H1 (cell line): ENCODE data around the gene CPNE5. TPM values are rescaled to one million over a fixed set of nuclear protein-coding genes. Genes with fewer than 3 reads are reported as not detected.

Source experiments
- CTCF ChIA-PET: fragments of 300-600 bp; sonication (Branson Sonifier 250); formaldehyde crosslinking; loops from one replicate; lab custom pipeline; 2021; ENCODE audit not compliant: partially characterized antibody; lab: Charles Lee
- POLR2A ChIA-PET: fragments of 300-600 bp; sonication (Branson Sonifier 250); formaldehyde crosslinking; loops from one replicate; lab custom pipeline; 2021; ENCODE audit warnings: inconsistent platforms; ENCODE audit not compliant: partially characterized antibody; lab: Charles Lee
- DNase-seq, 2 experiments: peaks; one replicate each; pipeline versions ENCODE4 v3.0.0 to v3.0.0-alpha.2; 2010 to 2022; ENCODE audit warnings: low spot score in 2 of 2, low read depth in 1 of 2, mixed read lengths in 1 of 2
- FAIRE-seq: peaks from 2 replicates; lab custom pipeline; 2011; peaks lifted over from hg19 to GRCh38; lab: Jason Lieb, UNC
- H2AFZ ChIP-seq: 2 replicates; pipeline ENCODE4 v1.8.1; 2012; ENCODE audit warnings: low read length, inconsistent platforms
- H2AK5ac ChIP-seq: 2 replicates; pipeline ENCODE4 v1.6.1; 2013; ENCODE audit warnings: low read depth, low read length
- H2BK120ac ChIP-seq: replicated peaks from 2 replicates; pipeline ENCODE3; 2013; ENCODE audit warnings: low read depth, low read length, inconsistent platforms
- H2BK12ac ChIP-seq: 2 replicates; pipeline ENCODE4 v1.6.1; 2013; ENCODE audit warnings: low read depth, low read length
- H2BK15ac ChIP-seq: 2 replicates; pipeline ENCODE4 v1.6.1; 2013; ENCODE audit warnings: low read length
- H2BK20ac ChIP-seq: 2 replicates; pipeline ENCODE4 v1.6.1; 2013; ENCODE audit warnings: low read length
- H2BK5ac ChIP-seq: 2 replicates; pipeline ENCODE4 v1.6.1; 2013; ENCODE audit warnings: low read depth, low read length
- H3K14ac ChIP-seq: 2 replicates; pipeline ENCODE4 v1.6.1; 2013; ENCODE audit warnings: inconsistent platforms; ENCODE audit not compliant: insufficient read length
- H3K18ac ChIP-seq: 2 replicates; pipeline ENCODE4 v1.6.1; 2013; ENCODE audit warnings: low read length; ENCODE audit errors: extremely low read depth
- H3K23ac ChIP-seq: 2 replicates; pipeline ENCODE4 v1.6.1; 2013; ENCODE audit warnings: inconsistent platforms; ENCODE audit not compliant: insufficient read length
- H3K23me2 ChIP-seq: 2 replicates; pipeline ENCODE4 v1.6.1; 2013; ENCODE audit warnings: low read depth, low read length
- H3K27ac ChIP-seq: 2 replicates; pipeline ENCODE4 v1.6.1; 2011; ENCODE audit warnings: low read depth, low read length, inconsistent platforms
- H3K27me3 ChIP-seq, 4 experiments: replicated peaks in 1 of 4; 1 replicate in 1 of 4; 2 replicates in 3 of 4; pipeline versions ENCODE4 v1.6.1 to v1.8.1; 2011 to 2013; ENCODE audit warnings: low read length in 3 of 4, mild to moderate bottlenecking in 3 of 4, inconsistent platforms in 2 of 4, mixed read lengths in 2 of 4, moderate library complexity in 1 of 4; ENCODE audit not compliant: control insufficient read depth in 3 of 4, insufficient read depth in 3 of 4; ENCODE audit errors: extremely low read depth in 1 of 4
- H3K36me3 ChIP-seq, 4 experiments: 2 replicates each; pipeline versions ENCODE4 v1.6.1 to v1.8.1; 2011 to 2013; ENCODE audit warnings: mild to moderate bottlenecking in 4 of 4, low read length in 3 of 4, moderate library complexity in 2 of 4, control low read depth in 1 of 4, inconsistent platforms in 1 of 4; ENCODE audit not compliant: insufficient read depth in 4 of 4, control insufficient read depth in 2 of 4
- H3K4ac ChIP-seq: replicated peaks from 2 replicates; pipeline ENCODE3; 2013; ENCODE audit warnings: low read length, low read depth, mixed read lengths, inconsistent platforms; ENCODE audit not compliant: insufficient read length
- H3K4me1 ChIP-seq, 4 experiments: replicated peaks in 1 of 4; 1 replicate in 1 of 4; 2 replicates in 3 of 4; pipeline versions ENCODE4 v1.6.1 to v1.8.1; 2011 to 2013; ENCODE audit warnings: low read length in 3 of 4, inconsistent platforms in 2 of 4, mixed read lengths in 1 of 4; ENCODE audit not compliant: insufficient read depth in 4 of 4, control insufficient read depth in 3 of 4
- H3K4me2 ChIP-seq, 2 experiments: 2 replicates each; pipeline versions ENCODE4 v1.6.1 to v1.8.1; 2011 to 2013; ENCODE audit warnings: low read depth in 2 of 2, low read length in 2 of 2, control low read depth in 1 of 2, inconsistent platforms in 1 of 2, mild to moderate bottlenecking in 1 of 2; ENCODE audit not compliant: insufficient read depth in 1 of 2
- H3K4me3 ChIP-seq, 4 experiments: fragments of 200-600, 300-600 bp in 1 of 4; sonication (generic), shearing (Covaris generic), sonication (Bioruptor Twin) in 1 of 4; 2 replicates each; pipeline versions ENCODE4 v1.5.1 to v1.8.1; 2011 to 2016; ENCODE audit warnings: low read length in 4 of 4, low read depth in 3 of 4, control low read depth in 2 of 4, inconsistent platforms in 2 of 4, mild to moderate bottlenecking in 2 of 4, mixed read lengths in 1 of 4, moderate library complexity in 1 of 4; ENCODE audit not compliant: insufficient read depth in 2 of 4; ENCODE audit errors: extremely low read depth in 1 of 4
- H3K56ac ChIP-seq: replicated peaks from 2 replicates; pipeline ENCODE3; 2013; ENCODE audit warnings: low read depth, mild to moderate bottlenecking, mixed read lengths, low read length, inconsistent platforms; ENCODE audit not compliant: insufficient read length
- H3K79me1 ChIP-seq: 2 replicates; pipeline ENCODE4 v1.6.1; 2013; ENCODE audit warnings: low read depth, low read length, control low read depth
- H3K79me2 ChIP-seq, 2 experiments: 2 replicates each; pipeline versions ENCODE4 v1.6.1 to v1.8.1; 2012 to 2013; ENCODE audit warnings: low read length in 2 of 2, mild to moderate bottlenecking in 2 of 2, inconsistent platforms in 1 of 2; ENCODE audit not compliant: insufficient read depth in 2 of 2, control insufficient read depth in 1 of 2
- H3K9ac ChIP-seq, 4 experiments: replicated peaks in 1 of 4; 1 replicate in 1 of 4; 2 replicates in 3 of 4; pipeline versions ENCODE4 v1.6.1 to v1.8.1; 2011 to 2013; ENCODE audit warnings: low read depth in 3 of 4, low read length in 3 of 4, control low read depth in 2 of 4, mild to moderate bottlenecking in 2 of 4, moderate library complexity in 2 of 4, inconsistent platforms in 1 of 4; ENCODE audit errors: extremely low read depth in 1 of 4
- H3K9me3 ChIP-seq, 2 experiments: 2 replicates each; pipeline versions ENCODE4 v1.6.1 to v1.8.1; 2012 to 2013; ENCODE audit warnings: mild to moderate bottlenecking in 2 of 2, moderate library complexity in 2 of 2, control low read depth in 1 of 2, inconsistent platforms in 1 of 2, low read depth in 1 of 2, low read length in 1 of 2, mixed read lengths in 1 of 2; ENCODE audit not compliant: insufficient read depth in 2 of 2
- H4K20me1 ChIP-seq, 2 experiments: replicated peaks in 1 of 2; 2 replicates each; pipeline versions ENCODE3 to v1.8.1; 2011 to 2013; ENCODE audit warnings: inconsistent platforms in 2 of 2, low read length in 2 of 2, mild to moderate bottlenecking in 1 of 2; ENCODE audit not compliant: insufficient read depth in 2 of 2, control insufficient read depth in 1 of 2
- H4K5ac ChIP-seq: 2 replicates; pipeline ENCODE4 v1.6.1; 2013; ENCODE audit warnings: low read length, low read depth, mixed read lengths, inconsistent platforms; ENCODE audit not compliant: insufficient read length
- H4K8ac ChIP-seq: 2 replicates; pipeline ENCODE4 v1.8.0; 2013; ENCODE audit warnings: mild to moderate bottlenecking, moderate library complexity, low read length, inconsistent platforms; ENCODE audit not compliant: insufficient read depth; ENCODE audit errors: extremely low read depth
- H4K91ac ChIP-seq: replicated peaks from 2 replicates; pipeline ENCODE3; 2013; ENCODE audit warnings: low read length, mixed read lengths, inconsistent platforms; ENCODE audit not compliant: insufficient read length
- CTBP2 ChIP-seq: IDR thresholded peaks from 2 replicates; pipeline ENCODE4 v1.7.0; 2011; ENCODE audit warnings: borderline replicate concordance, mild to moderate bottlenecking, moderate library complexity, mixed read lengths, low read length; ENCODE audit not compliant: insufficient read depth, insufficient read length
- E2F6 ChIP-seq: IDR thresholded peaks from 2 replicates; pipeline ENCODE4 v1.6.1; 2012; ENCODE audit warnings: inconsistent platforms
- KDM5A ChIP-seq: fragments of 200-600 bp; IDR thresholded peaks from 2 replicates; pipeline ENCODE4 v1.7.1; 2012; ENCODE audit warnings: mild to moderate bottlenecking, low read length, inconsistent platforms, mixed read lengths
- RNF2 ChIP-seq: fragments of 200-900, 300-1000 bp; sonication (generic); IDR thresholded peaks from 2 replicates; pipeline ENCODE4 v1.7.1; 2016; ENCODE audit warnings: borderline replicate concordance, low read depth, mild to moderate bottlenecking, antibody characterized with exemption, low read length; ENCODE audit not compliant: poor library complexity, severe bottlenecking; ENCODE audit errors: missing control alignments
- SAP30 ChIP-seq: fragments of 300-600 bp; sonication (generic); IDR thresholded peaks from 2 replicates; pipeline ENCODE4 v1.7.1; 2012; ENCODE audit warnings: low read length, moderate library complexity, mild to moderate bottlenecking, inconsistent platforms; ENCODE audit not compliant: insufficient read depth, insufficient replicate concordance
- TAF1 ChIP-seq: IDR thresholded peaks from 2 replicates; pipeline ENCODE4 v1.6.1; 2011; ENCODE audit warnings: mild to moderate bottlenecking, low read depth, low read length
- WGBS, 2 experiments: shearing (Covaris generic) in 1 of 2; methylation state at CpG; one replicate each; pipeline versions ENCODE4 v1.1.6 to v1.1.7; 2013 to 2015; ENCODE audit warnings: low lambda C conversion rate in 2 of 2, mixed read lengths in 2 of 2, inconsistent platforms in 1 of 2, low coverage in 1 of 2, missing lambda C conversion rate in 1 of 2; ENCODE audit not compliant: insufficient replicate concordance in 2 of 2, insufficient coverage in 1 of 2, insufficient read length in 1 of 2; ENCODE audit errors: extremely low coverage in 1 of 2, missing lambda C conversion rate in 1 of 2; 5-methylcytosine and 5-hydroxymethylcytosine counted together
- long read RNA-seq, 2 experiments: library from RNA in 1 of 2; library from capped mRNA in 1 of 2; stranded (forward); transcript quantifications; one replicate each; pipeline ENCODE4 v2.0.0, GENCODE V29; 2021; ENCODE audit warnings: inconsistent platforms in 1 of 2
- polyA minus RNA-seq, 3 experiments: library from RNA; depleted of rRNA, polyadenylated mRNA; stranded (reverse); fragments of >200 nt; gene quantifications; 1 replicate in 2 of 3; 2 replicates in 1 of 3; pipeline ENCODE4 v1.2.3, GENCODE V29; 2011
- polyA plus RNA-seq, 7 experiments: library from polyadenylated mRNA; depleted of rRNA in 3 of 7; stranded (reverse) in 5 of 7; unstranded in 2 of 7; fragments of >200 nt in 5 of 7; fragments of 200-250 nt in 2 of 7; gene quantifications; 1 replicate in 5 of 7; 2 replicates in 1 of 7; 4 replicates in 1 of 7; pipeline versions ENCODE4 v1.2.1 to v1.2.3, GENCODE V29; 2011 to 2013; ENCODE audit warnings: missing spikeins in 2 of 7, mixed read lengths in 2 of 7
- total RNA-seq: library from RNA; stranded (reverse); fragmentation: NEBNext Ultra II Directional; extraction: Animal tissue kit (Norgen Biotek cat#: 25700); gene quantifications from 2 replicates; pipeline ENCODE4 v1.2.1, GENCODE V29; 2021

The CPNE5 gene
- total RNA-seq, result 0.15 and 0.88 TPM in 2 replicates
- 1.8 and 2.3 TPM in 2 replicates for polyA plus RNA-seq (2011; rRNA removed)
- 0.76 TPM for polyA plus RNA-seq (2011; cell fraction: cytosol; rRNA removed)
- polyA plus RNA-seq (2011; cell fraction: nucleus; rRNA removed), result 2.7 TPM
- polyA plus RNA-seq (2012, experiment 1 of 2), result 0.30 to 0.96 TPM (median 0.65 TPM) in 4 replicates
- 0.51 TPM for polyA plus RNA-seq (2012, experiment 2 of 2)
- polyA plus RNA-seq (2013, experiment 1 of 2), result 0.24 TPM
- polyA plus RNA-seq (2013, experiment 2 of 2), result 0.28 TPM
- 0.82 and 1.1 TPM in 2 replicates for polyA minus RNA-seq (2011; rRNA and poly(A)+ RNA removed)
- not detected for polyA minus RNA-seq (2011; cell fraction: cytosol; rRNA and poly(A)+ RNA removed)
- polyA minus RNA-seq (2011; cell fraction: nucleus; rRNA and poly(A)+ RNA removed), result 1.9 TPM
- long read RNA-seq, experiment 1, result 0 reads
- long read RNA-seq, experiment 2, partial matches to known transcripts, result 0 of 1 reads
- long read RNA-seq, experiment 2, other reads (novel, unspliced or antisense), result 1 of 1 reads

GRCh38 chr6:36838896-36839748 lies at the start of gene CPNE5:
Gene CPNE5 (minus strand): TSS chr6:36839444. CDS start chr6:36839377, 67 bp downstream.
- Histone ChIP-seq H3K18ac (peak within 1 kb of the TSS; percentile 75), H2BK5ac (no peak within 1 kb of the TSS; the same call in 1 of the 2 replicates), H4K8ac (peak within 1 kb of the TSS; percentile 71), H2BK120ac (no peak within 1 kb of the TSS), H2BK12ac (peak within 1 kb of the TSS; percentile 50; the same call in 1 of the 2 replicates), H3K4me3 (peak within 1 kb of the TSS; percentile 46 to 79 (median 58)), H3K27me3 (peaks cover 22 to 50% (median 44%) of the 10 kb centered on the region in 4 experiments), H3K4me1 (peaks cover 0 to 14% (median 8%) of the 10 kb centered on the region in 4 experiments; a peak in 6 of 7 replicates), H3K56ac (peak within 1 kb of the TSS; percentile 27), H2BK15ac (no peak within 1 kb of the TSS; the same call in 1 of the 2 replicates), H2BK20ac (no peak within 1 kb of the TSS), H3K9me3 (no peaks in the 10 kb centered on the region), H3K27ac (no peak within 1 kb of the TSS), H4K20me1 (peaks cover 0 to 7% of the 10 kb centered on the region in 2 experiments), H3K23me2 (peaks cover 13% of the 10 kb centered on the region; the same call in 1 of the 2 replicates), H4K5ac (no peak within 1 kb of the TSS), H3K23ac (no peak within 1 kb of the TSS), H3K36me3 (no peaks in the 10 kb centered on the region), H2AFZ (no peak within 1 kb of the TSS; the same call in 1 of the 2 replicates), H3K79me1 (no peaks in the 10 kb centered on the region), H2AK5ac (no peak within 1 kb of the TSS), H3K4ac (no peak within 1 kb of the TSS), H3K9ac (no peak within 1 kb of the TSS), H4K91ac (no peak within 1 kb of the TSS), H3K4me2 (peak within 1 kb of the TSS; percentile 85 to 95), H3K14ac (no peak within 1 kb of the TSS), H3K79me2 (no peaks in the 10 kb centered on the region)
- FAIRE-seq, result no peak
- CTCF ChIA-PET, result interaction anchor here (1.6 to 14.1 kb wide), 2 partner anchors 10 to 28 kb away, joined by 4 to 121 read pairs; no protein-coding TSS in a partner anchor
- WGBS, 2 experiments, result 8% methylated on average over 33 of the region's 57 CpGs; no CpG with 5 or more reads in 1 of the 2 experiments
- DNase-seq, result peak in 1 of 2 experiments; percentile 63
- POLR2A ChIA-PET, result no interaction called here
- TF ChIP-seq SAP30, result no peak
- TF ChIP-seq E2F6, result no peak
- peak; percentile 61 for TF ChIP-seq RNF2
- no peak for TF ChIP-seq TAF1
- TF ChIP-seq CTBP2, result no peak
- TF ChIP-seq KDM5A, result no peak
